HepG2 (cell line): ENCODE results near the gene TSHZ1. TPM values are rescaled to one million over a fixed set of nuclear protein-coding genes. Genes with fewer than 3 reads are reported as not detected.

ENCODE experiments used
- FOXA3 ChIP-seq: IDR thresholded peaks from 2 replicates; pipeline ENCODE4 v1.6.1; 2016; ENCODE audit warnings: missing genetic modification reagents, missing compliant biosample characterization
- FUBP1 ChIP-seq: sonication (generic); formaldehyde crosslinking; IDR thresholded peaks from 2 replicates; pipeline ENCODE4 v1.5.1; 2020; ENCODE audit warnings: missing genetic modification reagents, mild to moderate bottlenecking, borderline replicate concordance
- HDAC1 ChIP-seq: sonication (generic); formaldehyde crosslinking; IDR thresholded peaks from 2 replicates; pipeline ENCODE4 v1.5.1; 2020; ENCODE audit warnings: mild to moderate bottlenecking, missing genetic modification reagents
- HOXA9 ChIP-seq: sonication (generic); formaldehyde crosslinking; IDR thresholded peaks from 2 replicates; pipeline ENCODE4 v1.8.1; 2022; ENCODE audit warnings: missing genetic modification reagents, mild to moderate bottlenecking, moderate library complexity, borderline replicate concordance
- KLF15 ChIP-seq: sonication (generic); formaldehyde crosslinking; IDR thresholded peaks from 2 replicates; pipeline ENCODE4 v1.8.1; 2023; ENCODE audit warnings: borderline replicate concordance, mild to moderate bottlenecking, inconsistent platforms, missing genetic modification reagents, mixed read lengths
- KLF16 ChIP-seq, 2 experiments: sonication (generic) in 1 of 2; formaldehyde crosslinking in 1 of 2; IDR thresholded peaks; 2 replicates each; pipeline versions ENCODE4 v1.6.1 to v1.8.0; 2016 to 2023; ENCODE audit warnings: missing genetic modification reagents in 2 of 2, missing compliant biosample characterization in 1 of 2
- MBD4 ChIP-seq: IDR thresholded peaks from 2 replicates; pipeline ENCODE4 v1.6.1; 2012; ENCODE audit warnings: low read length, inconsistent platforms, borderline replicate concordance
- MEIS2 ChIP-seq: sonication (generic); formaldehyde crosslinking; IDR thresholded peaks from 2 replicates; pipeline ENCODE4 v1.9.0; 2021; ENCODE audit warnings: mild to moderate bottlenecking, missing genetic modification reagents
- NFE2L2 ChIP-seq: fragments of 150-350 bp; IDR thresholded peaks from 2 replicates; pipeline ENCODE4 v1.6.1; 2014; ENCODE audit warnings: low read length
- NFKBIZ ChIP-seq: IDR thresholded peaks from 2 replicates; pipeline ENCODE4 v1.6.1; 2018; ENCODE audit warnings: missing genetic modification reagents, missing compliant biosample characterization
- RFXANK ChIP-seq: IDR thresholded peaks from 2 replicates; pipeline ENCODE4 v1.6.1; 2016
- SIN3A ChIP-seq: IDR thresholded peaks from 2 replicates; pipeline ENCODE4 v1.6.1; 2011; ENCODE audit warnings: low read depth, mild to moderate bottlenecking, control low read depth, low read length, borderline replicate concordance
- TRIM24 ChIP-seq: sonication (generic); formaldehyde crosslinking; IDR thresholded peaks from 2 replicates; pipeline ENCODE4 v1.8.0; 2022; ENCODE audit warnings: mild to moderate bottlenecking, missing genetic modification reagents
- UBTF ChIP-seq: sonication (generic); formaldehyde crosslinking; IDR thresholded peaks from 2 replicates; pipeline ENCODE4 v1.4.0; 2020; ENCODE audit warnings: mild to moderate bottlenecking, missing genetic modification reagents
- YEATS2 ChIP-seq: sonication (generic); formaldehyde crosslinking; IDR thresholded peaks from 2 replicates; pipeline ENCODE4 v1.4.0; 2020; ENCODE audit warnings: missing genetic modification reagents, borderline replicate concordance
- YY1 ChIP-seq: IDR thresholded peaks from 2 replicates; pipeline ENCODE4 v1.6.1; 2011; ENCODE audit warnings: low read length, low read depth, moderate library complexity, mild to moderate bottlenecking; ENCODE audit not compliant: insufficient read depth, insufficient replicate concordance
- ZC3H13 ChIP-seq: sonication (generic); formaldehyde crosslinking; IDR thresholded peaks from 2 replicates; pipeline ENCODE4 v1.8.1; 2023; ENCODE audit warnings: mild to moderate bottlenecking, missing genetic modification reagents, moderate library complexity
- ZFP36 ChIP-seq: fragments of 150-350 bp; IDR thresholded peaks from 2 replicates; pipeline ENCODE4 v1.6.1; 2018; ENCODE audit warnings: borderline replicate concordance, low read length, low read depth; ENCODE audit not compliant: partially characterized antibody
- ZNF124 ChIP-seq: sonication (generic); formaldehyde crosslinking; IDR thresholded peaks from 2 replicates; pipeline ENCODE4 v1.4.0; 2020; ENCODE audit warnings: missing genetic modification reagents
- ZNF142 ChIP-seq: sonication (generic); formaldehyde crosslinking; IDR thresholded peaks from 2 replicates; pipeline ENCODE4 v1.4.0; 2020; ENCODE audit warnings: missing genetic modification reagents
- polyA plus RNA-seq, 8 experiments: library from polyadenylated mRNA; depleted of rRNA in 3 of 8; stranded (reverse) in 7 of 8; unstranded in 1 of 8; fragments of >200 nt; fragmentation: Illumina TruSeq in 4 of 8; extraction: Trizol in 4 of 8; gene quantifications; 2 replicates each; pipeline versions ENCODE4 v1.2.1 to v1.2.3, GENCODE V29; 2011 to 2016; ENCODE audit warnings: low read depth in 4 of 8, missing spikeins in 1 of 8, mixed read lengths in 1 of 8; ENCODE audit not compliant: insufficient read depth in 1 of 8
- total RNA-seq, 5 experiments: library from RNA; depleted of rRNA; stranded (reverse); fragments of >200 nt; fragmentation: Illumina TruSeq; extraction: Trizol; gene quantifications; 2 replicates each; pipeline ENCODE4 v1.2.3, GENCODE V29; 2016; ENCODE audit warnings: low read depth in 1 of 5

The TSHZ1 gene
- total and polyA plus RNA-seq, 2 of the 13 experiments (the other 11 are each of a cell fraction or from before 2014, with no cell fraction given): 2.5 to 2.7 TPM

- TF ChIP-seq HOXA9 (CRISPR knock-in tag) (no peak), RFXANK (CRISPR knock-in tag) (no peak), NFKBIZ (no peak), KLF15 (CRISPR knock-in tag) (no peak), KLF16 (CRISPR knock-in tag; IDR thresholded peaks at IDR 0.05) (peak in 1 of 2 experiments; percentile 24; a peak in 1 of 4 replicates), YEATS2 (CRISPR knock-in tag) (no peak), FUBP1 (CRISPR knock-in tag) (no peak), ZC3H13 (CRISPR knock-in tag) (no peak), YY1 (peak; percentile 22), HDAC1 (no peak), ZFP36 (no peak), FOXA3 (no peak), NFE2L2 (no peak), MBD4 (no peak), SIN3A (peak; percentile 59; the same call in 1 of the 2 replicates), MEIS2 (CRISPR knock-in tag) (peak; percentile 86), UBTF (CRISPR knock-in tag) (peak; percentile 82), TRIM24 (CRISPR knock-in tag) (no peak), ZNF142 (CRISPR knock-in tag) (no peak), ZNF124 (CRISPR knock-in tag) (no peak)
These were observed 1.6 kb downstream of the TSHZ1 start (continued) for GRCh38 chr18:75211953-75212750.
